Choroid plexus epithelial cell (primary cell): ENCODE results near the gene RAD51AP2.
"Not testable (repeated sequence)": the region's sequence is repeated elsewhere in the genome, so short reads cannot be mapped to it uniquely, and the experiment has no call there.

Source experiments
- DNase-seq: peaks from one replicate; pipeline ENCODE4 v3.0.0-alpha.2; 2010; ENCODE audit warnings: low read depth
- H3K4me3 ChIP-seq: 2 replicates; pipeline ENCODE4 v1.5.1; 2011; ENCODE audit warnings: low read depth, mild to moderate bottlenecking, control low read depth, low read length, moderate library complexity
- CTCF ChIP-seq: conservative IDR thresholded peaks from 2 replicates; pipeline ENCODE4 v1.5.1; 2011; ENCODE audit warnings: low read depth, mild to moderate bottlenecking, control low read depth, inconsistent platforms, low read length, moderate library complexity

The RAD51AP2 gene

DNA sequence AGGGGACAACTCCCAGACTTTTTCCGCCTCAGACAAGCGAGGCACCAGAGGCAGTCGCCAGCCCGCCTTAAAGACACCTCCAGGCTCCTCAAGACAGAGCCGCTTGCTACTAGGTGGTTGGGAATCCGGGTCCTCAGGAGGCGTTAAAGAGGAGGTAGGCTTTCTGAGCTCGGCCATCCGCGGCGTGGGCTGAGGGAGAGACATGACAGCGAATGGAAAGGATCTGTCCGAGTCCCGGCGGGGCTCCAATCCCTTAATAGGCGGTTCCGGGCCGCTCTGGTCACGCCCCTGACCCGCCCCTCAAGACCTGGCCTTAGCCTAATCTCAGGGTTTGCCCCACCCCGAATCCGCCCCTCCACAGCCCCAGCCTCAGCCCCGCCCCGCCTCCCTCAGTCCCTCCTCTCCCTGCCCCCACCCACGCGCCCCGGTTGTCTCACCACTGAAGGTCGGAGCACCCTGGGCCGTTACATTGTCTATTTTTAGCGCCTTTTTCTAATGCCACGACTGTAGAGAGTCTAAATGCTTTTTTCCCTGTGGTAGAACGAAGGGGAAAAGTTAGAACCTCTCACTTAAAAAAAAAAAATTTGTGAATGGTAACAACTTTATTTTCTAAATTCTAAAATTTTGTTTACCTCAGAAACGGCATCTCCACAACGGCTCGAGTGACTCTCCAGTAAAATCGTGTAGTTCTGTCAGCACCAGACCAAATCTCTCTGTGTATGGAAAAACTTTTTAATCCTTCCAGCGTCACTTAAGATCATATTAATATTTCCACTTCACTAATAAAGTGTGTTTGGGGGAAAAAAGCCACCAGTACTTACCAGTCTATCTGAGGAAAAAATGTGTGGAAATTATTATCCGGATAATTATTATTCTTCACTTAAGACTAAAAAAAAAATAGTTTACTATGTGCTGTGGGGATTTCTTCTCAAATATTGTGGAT, at the start of gene RAD51AP2:
RAD51AP2 (minus strand) TSS at position 229 of the 943 bp plus-strand sequence; CDS start at position 204, 25 bp downstream.
- peak; percentile 86 for DNase-seq
- no peak for TF ChIP-seq CTCF
- peak within 1 kb of the TSS; percentile 60 for H3K4me3 ChIP-seq

DNA sequence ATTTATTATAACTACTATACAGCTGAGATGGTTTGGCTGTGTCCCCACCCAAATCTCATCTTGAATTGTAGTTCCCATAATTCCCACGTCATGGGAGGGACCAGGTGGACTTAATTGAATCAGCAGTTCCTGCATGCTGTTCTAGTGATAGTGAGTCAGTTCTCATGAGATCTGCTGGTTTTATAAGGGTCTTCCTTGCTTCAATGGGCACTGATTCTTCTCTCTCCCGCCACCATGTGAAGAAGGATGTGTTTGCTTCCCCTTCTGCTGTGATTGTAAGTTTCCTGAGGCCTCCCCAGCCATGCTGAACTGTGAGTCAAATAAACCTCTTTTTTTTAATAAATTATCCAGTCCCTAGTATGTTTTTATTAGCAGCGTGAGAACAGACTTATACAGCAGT, 47.5 kb upstream of the RAD51AP2 start:
- H3K4me3 ChIP-seq, DNase-seq: not testable (repeated sequence)

DNA sequence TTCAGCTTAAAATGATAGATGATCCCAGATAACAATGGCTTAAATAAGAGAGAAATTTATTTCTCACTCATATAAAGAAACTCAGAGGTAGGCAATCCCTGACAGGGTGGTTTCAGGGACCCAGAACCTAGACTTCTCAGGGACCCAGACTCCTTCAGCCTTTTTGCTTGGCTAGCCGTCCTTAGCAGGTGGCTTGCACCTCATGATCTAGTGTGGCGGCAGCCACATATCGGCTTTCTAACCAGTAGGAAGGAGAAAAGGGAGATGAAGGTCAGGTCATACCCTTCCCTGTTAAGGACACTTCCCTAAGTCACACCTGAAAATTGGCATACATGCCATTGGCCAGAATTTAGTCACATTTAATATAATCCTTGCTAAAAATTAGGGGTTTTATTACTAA, 40.6 kb upstream of the RAD51AP2 start:
- TF ChIP-seq CTCF, result no peak
- no peak for DNase-seq

GRCh38 chr2:17558053-17558452, 39.8 kb upstream of the RAD51AP2 start:
- no peak for TF ChIP-seq CTCF
- DNase-seq, result peak; percentile 10
- no peak overlapping the region for H3K4me3 ChIP-seq

More for the DNA sequence above, 40.6 kb upstream of the RAD51AP2 start:
- H3K4me3 ChIP-seq, result no peak overlapping the region

DNA sequence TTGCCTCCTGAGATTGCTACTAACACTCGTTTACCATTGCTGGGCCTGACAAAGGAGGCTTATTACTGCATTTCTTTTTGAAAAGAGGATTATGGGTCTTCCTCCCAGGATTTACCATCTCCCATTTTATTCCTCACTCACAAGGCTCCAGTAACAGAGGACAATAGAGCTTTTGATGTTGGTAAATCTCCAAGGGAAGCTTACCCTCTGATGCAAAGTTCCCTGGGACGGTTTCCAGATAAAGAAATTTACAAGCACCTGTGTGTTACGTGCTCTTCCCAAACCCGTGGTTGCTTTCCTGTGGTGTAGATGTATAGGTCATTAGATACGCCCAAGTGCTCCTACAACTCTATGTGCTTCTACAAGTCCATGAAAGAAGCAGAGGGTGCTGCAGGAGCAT, 39.4 kb upstream of the RAD51AP2 start:
- no peak for TF ChIP-seq CTCF
- DNase-seq, result no peak
- H3K4me3 ChIP-seq, result no peak overlapping the region

DNA sequence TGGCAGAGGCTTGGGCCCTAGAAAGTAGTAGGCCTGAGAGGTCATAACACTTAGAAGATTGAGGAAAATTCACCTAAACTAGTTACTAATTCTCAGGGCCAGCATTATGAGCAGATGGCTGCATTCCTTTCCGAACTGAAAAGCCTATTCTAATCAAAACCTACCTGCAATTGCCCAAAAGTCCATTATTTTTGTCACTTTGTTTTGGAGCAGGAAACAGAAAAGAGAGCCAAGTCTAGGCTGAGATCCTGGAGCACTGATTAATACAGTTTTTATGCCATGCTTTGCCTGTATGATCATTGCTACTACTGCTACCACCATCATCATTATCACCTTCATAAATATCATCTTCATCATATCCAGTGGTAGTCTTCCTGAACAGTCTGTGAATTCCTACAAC, 36.9 kb upstream of the RAD51AP2 start:
- no peak overlapping the region for H3K4me3 ChIP-seq
- no peak for TF ChIP-seq CTCF
- DNase-seq, result no peak

DNA sequence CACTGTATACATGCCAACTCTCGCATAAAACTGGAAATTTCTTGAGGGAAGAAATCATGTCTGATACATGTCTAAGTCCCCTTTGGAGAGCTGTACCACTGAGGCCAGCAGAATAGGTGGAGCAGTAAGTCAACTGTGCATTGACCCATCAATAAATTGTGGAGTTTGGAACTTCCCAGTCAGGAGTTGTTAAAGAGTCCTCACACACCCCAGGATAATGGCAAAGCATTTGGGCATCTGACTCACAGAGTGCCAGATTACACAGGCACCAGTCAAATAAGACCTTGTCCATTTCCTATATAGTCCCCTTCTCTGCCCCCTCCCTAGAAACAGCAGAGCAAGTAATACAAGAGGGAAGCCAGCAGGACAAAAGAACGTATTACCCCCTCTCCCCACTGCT, 32.7 kb upstream of the RAD51AP2 start:
- no peak overlapping the region for H3K4me3 ChIP-seq
- no peak for DNase-seq
- no peak for TF ChIP-seq CTCF
